ENCODE data around the gene NMRK1.
A peak's percentile ranks its signal among the peaks of the same experiment; 100 is the strongest.

The NMRK1 gene

DNA sequence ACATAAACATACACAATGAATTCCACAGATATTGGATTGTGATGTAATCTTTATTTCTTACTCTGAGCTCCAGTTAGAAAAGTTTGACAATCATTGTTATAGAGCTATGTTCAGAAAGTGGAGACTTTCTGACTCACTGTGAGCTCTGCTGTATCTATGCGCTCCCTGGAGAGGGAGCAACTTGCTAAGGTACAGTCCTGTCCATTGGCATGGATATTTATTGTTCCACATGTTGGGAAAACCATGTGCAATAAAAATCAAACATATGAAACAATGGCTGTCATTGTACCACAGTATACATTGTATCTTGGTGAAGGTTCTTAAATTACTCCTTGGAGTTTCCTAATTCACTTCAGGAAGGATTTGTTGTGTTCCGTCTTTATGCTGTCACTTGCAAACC lies 26.8 kb downstream of the NMRK1 start:
- DNase-seq (ENCODE audit: low read depth in 2 of 2), result no peak

DNA sequence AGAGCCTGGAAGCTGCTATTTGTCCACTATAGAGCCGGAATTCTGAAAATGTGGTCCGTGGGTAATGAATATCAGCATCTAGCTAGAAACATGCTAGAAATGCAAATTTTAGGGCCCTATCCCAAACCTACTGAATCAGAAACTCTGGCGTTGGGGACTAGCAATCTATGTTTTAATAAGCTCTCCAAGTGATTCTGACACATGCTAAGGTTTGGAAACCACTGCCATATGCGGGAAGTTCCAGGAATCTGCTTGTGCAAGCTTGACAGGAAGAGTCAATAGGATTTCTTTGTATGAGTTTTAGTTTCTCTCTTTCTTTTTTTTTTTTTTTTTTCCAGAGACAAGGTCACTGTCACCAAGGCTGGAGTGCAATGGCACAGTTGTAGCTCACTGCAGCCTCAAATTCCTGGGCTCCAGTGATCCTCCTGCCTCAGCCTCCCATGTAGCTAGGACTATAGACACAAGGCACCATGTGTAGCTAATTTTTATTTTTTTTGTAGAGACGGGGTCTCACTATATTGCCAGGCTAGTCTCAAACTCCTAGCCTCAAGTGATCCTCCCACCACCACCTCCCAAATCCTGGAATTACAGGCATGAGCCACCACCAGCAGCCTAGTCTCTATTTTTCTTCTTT lies 33.5 kb downstream of the NMRK1 start:
- no peak for DNase-seq (ENCODE audit: low read depth in 2 of 2)

DNA sequence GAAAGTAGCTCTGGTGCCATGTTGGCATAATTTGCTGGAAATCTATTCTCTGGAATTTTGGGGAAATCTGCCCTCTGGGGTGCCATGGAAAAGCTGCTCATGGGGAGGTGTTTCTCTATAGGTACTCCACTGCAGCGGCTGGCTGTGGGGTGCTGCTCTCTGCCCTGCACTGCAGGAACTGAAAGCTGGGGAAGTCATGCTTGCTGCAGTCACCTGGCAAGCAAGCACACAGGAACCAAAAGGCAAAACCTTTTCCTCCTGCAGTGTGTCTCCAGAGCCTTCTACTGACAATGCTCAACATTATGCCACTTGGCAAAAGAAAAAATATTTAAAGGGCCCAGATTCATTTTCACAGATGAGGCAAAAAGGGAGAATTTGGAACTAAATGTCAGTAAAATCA lies 34.1 kb downstream of the NMRK1 start:
- DNase-seq (ENCODE audit: low read depth in 2 of 2), result no peak

DNA sequence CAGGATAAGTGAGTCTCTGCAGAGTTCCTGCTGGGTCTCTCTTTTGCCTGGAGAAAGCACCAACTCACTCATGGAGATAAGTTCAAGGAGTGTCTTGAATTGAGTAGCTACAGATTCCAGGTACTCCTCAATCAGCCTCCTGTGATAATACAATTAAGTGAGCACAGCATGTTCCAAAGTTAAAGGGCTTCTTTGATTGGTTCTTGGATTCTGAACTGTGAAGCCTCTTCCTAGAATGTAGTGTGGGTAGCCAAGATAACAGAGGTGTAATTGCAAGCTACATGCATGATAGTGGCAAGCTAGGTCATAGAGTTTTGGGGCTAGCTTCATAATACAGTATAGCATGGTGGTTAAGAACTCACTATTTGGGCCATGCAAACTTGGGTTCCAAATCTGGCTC lies 36.7 kb downstream of the NMRK1 start:
- no peak for DNase-seq (ENCODE audit: low read depth in 2 of 2)

DNA sequence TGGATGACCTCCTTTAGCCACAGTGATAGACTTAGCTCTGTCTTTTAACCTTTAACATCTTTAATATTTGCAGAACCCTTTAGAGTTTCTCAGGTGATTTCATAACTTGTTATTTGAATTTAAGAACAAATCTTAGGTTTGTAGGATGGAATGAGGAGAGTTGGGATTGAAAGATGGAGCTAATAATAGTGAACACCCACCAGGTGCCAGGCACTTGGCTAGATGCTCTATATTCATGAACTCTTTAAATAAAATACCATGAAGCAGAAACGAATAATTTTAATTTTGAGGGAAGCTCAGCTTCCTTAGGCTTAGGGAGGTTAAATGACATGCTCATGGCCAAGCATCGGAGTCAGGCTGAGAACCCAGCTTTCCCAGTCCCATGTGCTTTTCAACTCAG lies 40.4 kb downstream of the NMRK1 start:
- DNase-seq (ENCODE audit: low read depth in 2 of 2), result no peak

DNA sequence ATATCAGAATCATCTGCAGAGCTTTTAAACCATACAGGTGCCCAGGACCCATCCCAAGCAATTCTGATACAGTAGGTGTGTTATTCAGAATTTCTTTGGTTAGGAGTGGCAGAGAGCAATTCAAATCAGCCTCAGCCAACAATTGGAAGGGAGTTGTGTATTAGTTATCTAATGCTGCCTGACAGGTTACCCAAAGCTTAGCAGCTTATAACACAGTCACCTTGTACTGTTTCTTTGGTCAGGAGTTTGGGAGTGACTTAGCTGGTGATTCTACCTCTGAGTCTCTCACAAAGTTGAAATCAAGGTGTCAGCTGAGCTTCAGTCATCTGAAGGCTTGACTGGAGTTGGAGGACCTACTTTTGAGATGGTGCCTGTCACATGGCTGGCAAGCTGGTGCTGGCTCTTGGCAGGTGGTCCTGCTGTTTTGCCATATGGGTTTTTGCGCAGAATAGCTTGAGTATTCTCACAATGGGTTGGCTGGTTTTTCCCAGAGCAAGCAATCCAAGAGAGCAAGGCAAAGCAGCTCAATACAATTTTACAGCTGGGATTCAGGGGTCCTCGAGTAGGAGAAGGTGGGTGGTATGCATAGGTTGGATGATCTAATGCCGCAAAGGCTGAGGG lies 41.1 kb downstream of the NMRK1 start:
- DNase-seq (ENCODE audit: low read depth in 2 of 2), result no peak

DNA sequence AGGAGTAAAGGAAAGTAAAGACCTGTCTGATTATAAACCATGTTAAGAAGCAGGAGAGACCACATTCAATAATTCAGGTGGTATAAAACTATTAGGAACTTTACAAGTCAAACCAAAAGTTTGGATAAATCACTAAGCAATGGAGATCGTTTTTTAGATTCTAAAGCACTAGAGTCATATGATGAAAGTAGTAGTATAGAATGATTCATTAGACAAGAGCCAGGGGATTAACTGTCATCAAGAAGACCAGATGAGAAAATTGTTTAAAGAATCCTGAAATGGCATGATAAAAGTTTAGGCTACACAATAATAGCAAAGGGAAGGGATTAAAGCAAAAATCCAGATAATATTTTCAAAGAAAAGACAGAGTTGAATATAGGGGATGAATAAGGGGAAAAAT lies 46.9 kb downstream of the NMRK1 start:
- no peak for DNase-seq (ENCODE audit: low read depth in 2 of 2)

DNA sequence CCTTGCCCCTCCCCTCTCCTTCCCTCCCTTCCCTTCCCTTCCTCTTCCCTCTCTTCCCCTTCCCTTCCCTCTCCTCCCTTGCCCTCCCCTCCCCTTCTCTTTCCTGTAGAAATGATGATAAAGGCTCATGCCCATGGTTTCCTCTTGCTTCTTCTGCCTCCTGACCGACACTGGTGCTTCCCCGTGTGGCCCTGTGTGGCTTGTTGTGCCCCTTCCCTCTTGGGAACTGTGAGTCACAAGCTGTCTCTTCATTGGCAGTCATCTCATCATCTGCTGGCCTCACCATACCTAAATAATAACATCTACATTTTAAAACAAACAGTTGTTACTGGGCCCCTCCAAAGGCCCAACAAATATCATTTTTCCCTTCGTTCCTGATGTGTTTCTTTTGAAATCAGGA lies 48.2 kb downstream of the NMRK1 start:
- DNase-seq (ENCODE audit: low read depth in 2 of 2), result no peak

DNA sequence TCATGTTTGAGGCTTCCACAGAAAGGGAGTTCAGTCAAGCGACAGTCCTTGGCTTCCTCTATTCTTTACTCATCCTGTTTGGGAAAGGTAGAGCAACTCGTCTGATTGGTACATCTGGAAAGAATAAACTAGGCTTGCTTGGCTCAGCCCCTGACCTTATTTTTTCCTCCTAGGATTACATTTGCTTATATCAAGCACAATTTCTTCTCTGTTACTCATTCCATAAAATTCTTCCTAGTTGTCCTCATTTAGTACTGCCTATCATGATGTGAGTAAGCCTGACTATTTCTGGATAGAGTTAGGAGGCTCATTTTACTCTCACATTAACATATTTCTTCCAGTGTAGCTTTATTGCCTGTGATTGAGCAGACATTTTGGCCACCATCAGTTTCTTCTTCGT lies 48.9 kb downstream of the NMRK1 start:
- DNase-seq (ENCODE audit: low read depth in 2 of 2), result no peak

DNA sequence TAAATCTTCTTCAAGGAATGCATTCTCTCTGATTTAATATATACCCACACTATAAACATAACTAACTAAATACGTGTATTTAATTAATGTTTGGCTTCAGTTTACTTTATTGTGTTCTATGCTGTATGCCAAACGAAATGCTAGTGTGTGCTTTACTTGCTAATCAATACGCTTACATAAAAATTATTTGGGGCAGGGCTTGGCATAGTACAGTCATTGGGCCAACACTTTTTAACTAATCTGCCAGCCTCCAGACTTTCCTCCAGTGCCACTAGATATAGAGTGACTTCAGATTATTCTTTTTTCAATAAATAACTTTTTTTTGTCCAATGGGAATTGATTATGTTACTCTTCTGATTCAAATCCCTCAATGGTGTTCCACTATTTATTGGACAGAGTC lies 51.2 kb downstream of the NMRK1 start:
- no peak for DNase-seq (ENCODE audit: low read depth in 2 of 2)

DNA sequence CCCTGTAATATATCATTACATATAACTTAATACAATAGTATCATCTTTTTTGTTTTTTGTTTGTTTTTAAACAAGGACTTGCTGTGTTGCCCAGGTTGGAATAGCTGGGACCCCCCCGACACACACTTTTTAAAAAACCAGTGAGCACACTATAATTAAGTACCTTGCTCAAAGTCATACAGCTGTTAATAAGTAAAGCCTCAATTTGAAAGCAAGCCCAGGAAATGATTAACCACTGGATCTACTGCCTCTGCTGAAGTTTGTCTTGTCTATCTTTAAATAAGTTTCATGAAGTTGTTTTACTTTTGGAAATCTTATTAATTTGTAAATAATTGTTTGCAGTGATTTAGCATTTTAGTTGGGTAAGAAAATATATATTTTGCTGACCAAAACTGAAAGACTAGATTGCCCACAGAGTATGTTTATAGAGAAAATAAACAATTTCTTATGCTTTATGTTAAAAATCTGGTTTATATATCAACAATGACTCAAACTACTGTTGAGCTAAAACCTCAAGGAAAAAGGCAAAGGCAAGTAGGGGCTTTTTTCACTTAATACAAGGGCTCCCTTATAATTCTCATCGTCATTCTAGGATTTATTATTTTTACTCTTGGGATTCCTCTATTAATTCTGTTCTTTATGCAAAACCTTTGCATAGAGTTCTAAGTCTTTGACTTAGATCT lies 54.0 kb downstream of the NMRK1 start:
- no peak for DNase-seq (ENCODE audit: low read depth in 2 of 2)

DNA sequence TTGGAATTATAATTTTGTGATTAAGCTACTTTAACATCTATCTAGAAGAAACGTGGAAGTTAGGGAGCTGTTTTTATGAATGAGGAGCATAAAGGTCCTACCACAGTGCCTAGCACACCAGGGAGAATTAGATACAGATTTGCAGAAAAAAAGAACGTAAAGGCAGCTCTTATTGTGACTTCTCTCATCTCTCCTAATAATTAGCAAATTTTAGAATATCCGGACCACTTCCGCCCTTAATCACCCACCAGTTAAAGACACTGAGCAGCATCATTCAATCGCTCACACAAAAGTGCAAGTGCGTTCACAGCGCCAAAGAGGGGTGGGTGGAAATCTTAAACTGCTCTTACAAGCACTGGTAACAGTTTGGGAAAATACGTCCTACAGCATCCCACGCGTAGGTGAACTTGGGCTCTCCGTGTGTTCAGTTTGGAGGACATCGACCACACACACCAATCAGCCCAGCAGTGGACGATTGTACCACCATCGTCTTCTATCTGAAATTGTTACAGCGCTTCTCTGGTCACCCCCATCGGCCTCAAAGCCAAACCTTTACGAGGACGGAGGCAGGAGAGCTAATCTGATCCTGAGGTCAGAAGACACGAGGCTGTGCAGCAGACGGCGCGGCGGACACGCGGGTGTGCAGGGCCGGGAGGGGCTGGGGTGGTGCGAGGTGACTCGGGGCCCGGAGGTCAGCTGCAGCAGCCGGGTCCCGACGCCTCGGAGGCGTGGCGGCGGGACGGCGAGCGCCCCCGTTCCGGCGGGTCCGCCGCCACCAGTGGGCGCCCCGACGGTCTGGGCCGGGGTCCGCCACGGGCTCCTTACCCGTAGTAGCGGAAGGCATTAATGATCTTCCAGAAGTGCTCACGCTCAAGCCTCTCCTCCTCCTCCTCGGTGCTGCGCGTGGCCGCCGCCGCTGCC lies 60.5 kb downstream of the NMRK1 start:
- DNase-seq (ENCODE audit: low read depth in 2 of 2), result peak; percentile 32 to 37

DNA sequence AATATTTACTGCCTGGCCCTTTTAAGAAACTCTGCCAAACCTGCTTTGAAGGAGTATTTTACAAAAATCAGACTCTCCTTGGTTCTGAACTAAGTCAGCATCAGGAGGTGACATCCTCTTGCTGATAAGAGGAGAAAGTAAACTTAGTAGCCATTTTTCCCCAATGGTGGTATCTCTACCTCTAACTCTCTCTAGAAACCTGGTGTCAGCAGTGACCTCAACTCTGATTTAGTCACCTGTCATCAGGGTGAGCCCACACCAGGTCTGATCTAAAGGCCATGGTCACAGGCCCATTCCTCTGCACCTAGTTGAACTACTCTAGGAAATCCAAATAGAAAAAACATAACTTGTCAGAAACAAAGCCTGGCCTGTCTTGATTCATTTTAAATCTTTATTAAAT lies 64.1 kb downstream of the NMRK1 start:
- DNase-seq (ENCODE audit: low read depth in 2 of 2), result no peak

DNA sequence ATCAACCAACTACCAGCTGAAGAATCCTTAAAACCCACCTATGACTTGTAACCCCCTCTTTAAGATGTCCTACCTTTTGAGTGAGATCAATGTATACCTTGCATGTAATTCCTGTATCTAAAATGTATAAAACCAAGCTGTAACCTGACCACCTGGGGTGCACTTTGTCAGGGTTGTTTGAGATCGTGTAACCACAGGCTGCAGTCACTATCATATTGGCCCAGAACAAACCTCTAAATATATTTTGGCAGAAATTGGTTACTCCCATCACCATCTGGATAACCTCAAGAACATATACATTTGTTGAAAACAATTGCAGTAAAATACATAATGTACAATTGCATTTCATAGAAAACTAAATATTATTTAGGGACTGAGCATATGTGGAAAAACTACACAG lies 68.3 kb downstream of the NMRK1 start:
- no peak for DNase-seq (ENCODE audit: low read depth in 2 of 2)

DNA sequence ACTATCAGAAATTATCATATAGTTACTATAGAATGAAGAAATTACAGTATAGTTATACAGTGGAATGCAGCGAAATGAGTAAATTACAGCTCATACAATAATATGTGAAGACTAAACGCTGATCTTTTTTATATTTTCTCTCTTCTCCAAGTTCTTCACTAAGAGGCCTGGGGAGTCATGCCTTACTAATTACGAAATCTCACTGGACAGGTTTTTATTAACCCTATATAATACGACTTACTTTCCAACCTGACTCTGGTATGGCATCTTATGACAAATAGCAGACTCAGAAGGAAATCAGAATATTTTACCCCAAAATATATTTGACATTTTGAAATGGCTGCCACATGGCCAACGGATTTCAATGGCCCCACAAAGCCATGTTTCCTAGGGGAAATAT lies 68.9 kb downstream of the NMRK1 start:
- DNase-seq (ENCODE audit: low read depth in 2 of 2), result no peak

DNA sequence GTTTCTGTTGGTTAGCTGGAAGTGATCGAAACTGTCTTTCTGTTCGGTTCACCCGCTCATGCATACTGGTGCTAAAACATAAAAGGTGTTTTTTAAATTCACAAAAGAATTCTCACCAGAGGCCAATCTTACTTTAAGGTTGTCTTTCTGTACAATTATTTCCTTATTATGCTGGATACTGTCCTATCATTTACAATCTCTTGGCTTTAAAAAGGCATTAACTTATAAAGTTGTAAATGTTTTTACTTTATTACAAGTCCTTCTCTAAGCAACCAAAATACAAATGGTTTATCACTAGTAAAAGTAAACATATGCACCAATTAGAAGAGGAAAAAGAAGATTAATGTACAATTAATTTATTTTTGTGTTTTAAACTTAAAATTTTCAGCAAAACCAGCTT lies 70.6 kb downstream of the NMRK1 start:
- no peak for DNase-seq (ENCODE audit: low read depth in 2 of 2)

DNA sequence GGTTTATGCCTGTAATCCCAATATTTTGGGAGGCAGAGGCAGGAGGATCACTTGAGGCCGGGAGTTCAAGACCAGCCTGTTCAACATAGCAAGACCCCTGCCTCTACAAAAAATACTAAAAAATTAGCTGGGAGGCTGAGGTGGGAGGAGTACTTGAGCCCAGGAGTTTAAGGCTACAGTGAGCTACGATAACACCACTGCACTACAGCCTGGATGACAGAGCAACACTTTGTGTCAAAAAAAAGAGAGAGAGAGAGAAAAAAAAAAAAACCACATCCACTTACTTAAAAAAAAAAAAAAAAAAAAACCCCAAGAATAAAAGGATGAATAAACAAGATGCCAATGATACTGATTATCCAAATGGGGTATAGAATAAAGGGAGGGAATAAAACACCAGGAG lies 74.2 kb downstream of the NMRK1 start:
- DNase-seq (ENCODE audit: low read depth in 2 of 2), result no peak

All from stimulated activated CD4-positive, alpha-beta T cell treated with anti-CD3 and anti-CD28 coated beads, Interleukin-1b, Interleukin-23, amount 100 ng/mL, for 4 hours (primary cell).